ENCODE results near the gene TNFRSF11A.

- TF ChIP-seq CTCF (IDR thresholded peaks at IDR 0.05 in 8 of 11, conservative IDR thresholded peaks at IDR 0.05 in 3 of 11), result no peak
- no peak for TF ChIP-seq POLR2A (IDR thresholded peaks at IDR 0.05)
Measured at GRCh38 chr18:62386091-62386490, 61.0 kb downstream of the TNFRSF11A start.

Measured in spleen (tissue), 7 donors.